ENCODE measurements around the gene UCKL1.

UCKL1 gene

DNA sequence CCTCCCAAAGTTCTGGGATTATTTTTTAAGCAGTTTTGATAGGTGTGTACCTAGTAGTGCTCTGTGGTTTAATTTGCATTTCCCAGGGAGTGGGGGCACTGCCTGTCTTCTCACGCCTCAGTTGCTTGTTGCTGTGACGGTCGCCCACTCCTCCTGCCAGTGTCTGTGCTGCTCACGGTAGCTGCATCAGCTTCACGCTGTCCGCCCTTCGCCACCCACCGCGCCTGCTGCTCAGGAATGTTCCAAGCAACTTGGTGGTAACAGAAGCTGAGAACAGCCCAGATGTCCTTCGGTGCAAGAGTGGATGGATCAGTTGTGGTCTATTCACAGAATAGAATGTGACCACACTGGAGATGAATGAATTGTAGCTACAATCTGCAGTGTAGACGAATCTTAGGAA is 38.4 kb downstream of the UCKL1 start:
- no peak for DNase-seq

DNA sequence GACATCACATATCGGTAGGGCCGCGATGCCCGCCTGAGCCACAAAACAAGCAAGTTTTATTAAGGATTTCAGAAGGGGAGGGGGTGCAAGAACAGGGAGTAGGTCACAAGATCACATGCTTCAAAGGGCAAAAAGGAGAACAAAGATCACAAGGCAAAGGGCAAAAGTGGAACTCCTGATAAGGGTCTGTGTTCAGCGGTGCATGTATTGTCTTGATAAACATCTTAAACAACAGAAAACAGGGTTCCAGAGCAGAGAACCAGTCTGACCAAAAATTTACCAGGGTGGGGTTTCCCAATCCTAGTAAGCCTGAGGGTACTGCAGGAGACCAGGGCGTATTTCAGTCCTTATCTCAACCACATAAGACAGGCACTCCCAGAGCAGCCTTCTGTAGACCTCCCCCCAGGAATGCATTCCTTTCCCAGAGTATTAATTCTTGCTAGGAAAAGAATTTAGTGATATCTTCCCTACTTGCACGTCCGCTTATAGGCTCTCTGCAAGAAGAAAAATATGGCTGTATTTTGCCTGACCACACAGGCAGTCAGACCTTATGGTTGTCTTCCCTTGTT is 39.8 kb downstream of the UCKL1 start:
- peak in 2 of 4 experiments; percentile 22 to 41 for DNase-seq

- DNase-seq, result no peak
Observed at GRCh38 chr20:63915471-63915870, 40.7 kb downstream of the UCKL1 start.

DNA sequence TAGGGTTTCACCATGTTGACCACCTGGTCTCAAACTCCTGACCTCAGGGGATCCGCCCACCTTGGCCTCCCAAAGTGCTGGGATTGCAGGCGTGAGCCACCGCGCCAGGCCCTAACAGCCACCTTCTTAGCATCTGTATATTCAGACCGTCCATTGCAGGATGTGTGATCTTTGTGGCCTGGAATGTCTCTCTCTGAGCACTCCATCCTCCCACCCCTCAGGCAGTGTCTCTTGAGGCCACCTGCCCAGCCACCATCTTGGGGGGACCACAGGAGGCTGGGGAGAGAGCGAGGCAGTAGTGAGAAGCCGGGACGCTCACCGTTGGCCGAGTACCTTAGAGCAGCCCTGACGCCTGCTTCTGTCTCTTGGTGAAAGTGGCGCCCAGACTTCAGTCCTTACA is 42.4 kb downstream of the UCKL1 start:
- DNase-seq, result no peak

GRCh38 chr20:63911176-63911575 is 45.0 kb downstream of the UCKL1 start:
- peak; percentile 58 to 78 (median 74) for DNase-seq

DNA sequence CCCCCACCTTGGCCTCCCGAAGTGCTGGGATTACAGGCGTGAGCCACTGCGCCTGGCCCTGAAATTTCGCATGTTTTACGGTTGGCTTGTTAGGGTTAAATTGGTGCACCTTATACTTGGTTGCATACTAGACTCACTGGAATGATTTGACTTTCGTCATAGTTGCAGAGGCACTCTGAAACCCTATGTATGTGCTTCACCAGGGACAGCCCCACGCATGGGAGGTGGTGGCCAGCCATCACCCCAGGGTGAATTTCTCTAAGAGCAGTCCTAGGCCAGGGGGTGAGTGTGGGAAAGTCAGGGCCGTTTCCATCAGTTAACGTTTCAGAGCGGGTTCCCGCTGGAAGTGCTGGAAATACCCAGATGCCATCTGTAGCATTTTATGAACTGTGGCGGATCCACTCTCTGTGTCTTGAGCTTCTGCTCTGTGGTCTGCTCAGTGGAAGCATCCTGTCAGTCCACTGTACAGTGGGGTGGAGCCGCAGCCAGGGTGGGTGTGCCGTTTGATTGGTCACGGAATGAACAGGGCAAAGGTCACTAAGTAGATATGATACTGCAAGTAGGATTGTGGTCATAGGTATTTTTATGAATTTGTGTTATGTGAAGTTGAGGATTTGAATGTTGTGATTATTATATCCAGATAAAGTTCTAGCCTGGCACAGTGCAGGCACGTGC is 48.1 kb downstream of the UCKL1 start:
- no peak for DNase-seq

DNA sequence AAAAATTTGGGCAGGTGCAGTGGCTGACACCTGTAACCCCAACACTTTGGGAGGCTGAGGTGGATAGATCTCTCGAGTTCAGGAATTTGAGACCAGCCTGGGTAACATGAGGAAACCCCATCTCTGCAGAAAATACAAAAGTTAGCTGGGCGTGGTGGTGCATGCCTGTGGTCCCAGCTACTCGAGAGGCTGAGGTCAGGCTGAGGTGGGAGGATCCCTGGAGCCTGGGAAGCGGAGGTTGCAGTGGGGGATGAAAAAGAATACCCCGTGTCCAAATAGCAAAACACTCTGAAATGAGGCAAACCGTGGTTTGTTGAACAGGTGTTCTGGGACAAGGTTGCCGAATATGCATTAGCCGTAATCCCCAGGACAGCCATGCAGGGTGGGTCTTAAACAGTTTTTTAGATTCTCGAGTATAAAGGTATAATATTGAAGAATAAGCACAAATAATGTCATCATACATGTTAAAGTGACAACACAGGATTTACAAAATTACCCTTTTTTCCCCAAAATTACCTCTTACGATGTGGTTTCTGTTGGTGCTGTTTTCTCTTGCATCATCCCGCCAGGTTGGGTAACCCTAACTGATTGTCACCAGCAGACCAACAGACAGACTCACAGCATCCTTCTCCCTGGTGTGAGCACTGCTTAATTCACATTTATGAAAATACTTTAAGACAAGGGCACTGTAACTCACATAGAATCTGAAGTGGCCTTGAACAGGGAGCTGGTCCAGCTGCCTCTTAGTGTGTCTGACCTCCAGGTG is 52.2 kb downstream of the UCKL1 start:
- DNase-seq, result peak in 2 of 4 experiments; percentile 27 to 30

DNA sequence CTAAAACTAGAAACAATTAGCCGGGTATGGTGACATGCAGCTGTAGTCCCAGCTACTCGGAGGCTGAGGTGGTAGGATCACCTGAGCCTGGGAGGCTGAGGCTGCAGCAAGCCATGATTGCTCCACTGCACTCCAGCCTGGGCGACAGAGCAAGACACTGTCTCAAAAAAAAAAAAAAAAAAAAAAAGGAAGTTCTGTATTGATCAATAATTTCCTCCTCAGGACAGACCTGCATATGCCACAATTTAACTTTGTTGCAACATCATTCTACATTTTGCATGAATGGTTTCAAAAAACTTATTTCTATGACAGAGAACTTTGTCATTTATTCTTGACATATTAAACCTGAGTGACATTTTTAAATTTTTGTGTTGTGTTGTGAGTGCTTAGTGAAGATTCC is 55.8 kb downstream of the UCKL1 start:
- peak; percentile 29 to 75 (median 70) for DNase-seq

DNA sequence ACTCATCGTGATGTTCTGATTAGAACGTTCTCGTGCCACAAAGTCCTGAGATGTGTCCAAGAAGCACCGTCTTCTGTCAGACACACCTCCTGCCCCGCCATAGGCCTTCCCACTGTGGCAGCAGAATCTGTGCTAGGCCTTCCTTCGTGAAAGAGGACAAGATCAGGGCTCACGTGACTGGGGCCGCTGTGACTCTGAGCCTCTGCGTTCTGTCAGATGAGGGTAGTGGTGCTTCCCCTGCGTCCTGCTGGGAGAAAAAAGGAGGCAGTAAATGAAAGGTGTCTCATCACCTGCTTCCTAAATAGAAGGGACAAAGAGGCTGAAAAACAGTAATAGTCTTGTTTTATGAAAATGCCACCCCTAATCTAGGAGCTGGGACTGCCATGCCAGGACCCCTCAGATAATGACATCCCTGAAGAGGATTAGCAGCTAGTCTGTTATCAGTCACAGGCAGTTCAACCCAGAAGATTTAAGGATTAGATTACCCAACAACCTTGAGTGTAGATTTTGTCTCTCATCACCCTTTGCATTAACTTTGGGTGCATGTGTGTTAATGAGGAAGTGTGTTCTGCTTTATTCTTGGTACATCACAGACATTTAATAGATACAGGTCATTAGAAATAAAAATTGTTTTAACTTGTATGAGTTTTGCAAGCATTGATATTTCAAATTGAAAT is 57.2 kb downstream of the UCKL1 start:
- DNase-seq, result peak in 3 of 4 experiments; percentile 48 to 75 (median 67)

DNA sequence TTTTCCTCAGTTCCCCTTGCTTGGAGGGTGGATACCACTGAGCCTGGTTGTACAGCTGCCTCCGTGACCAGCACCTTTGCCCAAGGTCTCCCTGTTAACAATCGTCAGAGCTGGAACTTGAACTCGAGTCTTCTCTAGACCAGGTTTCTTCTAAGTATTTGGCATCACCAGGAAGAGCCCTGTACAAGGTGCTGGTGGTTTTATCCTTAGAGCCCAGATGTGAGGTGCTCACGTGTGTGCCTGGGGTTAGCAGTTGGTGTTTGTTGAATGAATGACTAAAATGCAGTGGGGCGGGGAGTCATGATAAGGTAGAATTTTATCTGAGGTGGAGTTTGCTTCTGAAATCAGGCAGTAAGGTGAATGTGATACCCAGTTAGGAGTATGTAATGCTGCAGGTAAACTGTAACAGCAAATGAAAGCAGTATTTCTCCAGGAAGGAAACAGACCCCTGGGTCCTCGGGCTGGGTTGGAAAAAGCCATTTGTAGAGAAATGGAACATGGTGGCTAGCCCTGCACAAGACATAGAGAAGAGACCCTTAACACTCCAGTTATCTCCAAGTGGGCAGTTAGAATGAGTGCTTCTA is 58.1 kb downstream of the UCKL1 start:
- no peak for DNase-seq

GRCh38 chr20:63896264-63897105 is 59.7 kb downstream of the UCKL1 start:
- peak; percentile 84 to 93 (median 89) for DNase-seq

- peak in 1 of 4 experiments; percentile 21 for DNase-seq
Observed at GRCh38 chr20:63895952-63896263, 60.3 kb downstream of the UCKL1 start.

GRCh38 chr20:63895202-63895951 is 60.8 kb downstream of the UCKL1 start:
- DNase-seq, result peak in 1 of 4 experiments; percentile 43

DNA sequence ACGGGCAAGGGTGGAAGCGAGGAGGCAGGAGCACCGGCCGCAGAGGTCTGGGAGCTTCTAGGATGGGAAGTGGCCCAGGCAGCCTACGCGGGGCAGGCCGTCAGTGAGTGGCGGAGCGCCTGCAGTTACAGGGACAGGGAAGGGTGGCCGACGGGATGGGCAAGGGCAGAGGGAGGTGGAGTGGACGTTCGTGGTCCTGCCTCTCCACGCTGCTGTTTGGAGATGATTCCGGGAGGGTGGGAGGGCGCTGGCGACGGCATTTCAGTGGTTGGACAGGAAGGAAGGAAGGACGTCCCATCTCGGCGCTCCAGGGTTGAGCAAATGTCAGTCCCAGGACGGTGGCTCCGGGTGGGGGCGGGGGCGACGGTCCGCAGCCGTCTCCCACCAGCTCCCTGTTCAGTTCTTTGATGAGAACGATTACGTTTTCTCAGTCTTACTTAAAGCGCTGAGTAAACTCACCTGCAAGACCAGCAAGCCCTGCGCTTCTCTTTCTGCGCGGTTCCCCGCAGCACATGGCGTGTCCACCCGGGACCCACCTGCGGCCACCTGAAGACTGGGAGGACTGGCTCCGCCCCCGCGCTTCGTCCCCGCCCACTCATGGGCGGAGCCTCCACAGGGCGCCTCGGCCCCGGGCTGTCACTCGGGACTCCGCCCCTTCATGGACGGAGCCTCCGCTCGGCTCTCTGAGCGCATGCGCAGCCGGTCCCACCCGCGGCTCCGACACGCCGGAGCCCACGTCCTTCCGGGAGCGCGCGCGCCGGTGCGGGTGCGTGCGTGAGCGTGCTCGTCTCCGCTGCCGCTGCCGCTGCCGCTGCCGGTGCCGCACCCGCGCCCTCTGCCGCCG is 61.6 kb downstream of the UCKL1 start, which contains the start of gene DNAJC5:
Gene DNAJC5 (plus strand): TSS at position 769 of the 844 bp plus-strand sequence. CDS start 33,220 bp downstream, outside the sequence.
- DNase-seq, result peak; percentile 98 to 99 (median 98)

GRCh38 chr20:63893999-63894357 is 62.2 kb downstream of the UCKL1 start:
- no peak for DNase-seq

DNA sequence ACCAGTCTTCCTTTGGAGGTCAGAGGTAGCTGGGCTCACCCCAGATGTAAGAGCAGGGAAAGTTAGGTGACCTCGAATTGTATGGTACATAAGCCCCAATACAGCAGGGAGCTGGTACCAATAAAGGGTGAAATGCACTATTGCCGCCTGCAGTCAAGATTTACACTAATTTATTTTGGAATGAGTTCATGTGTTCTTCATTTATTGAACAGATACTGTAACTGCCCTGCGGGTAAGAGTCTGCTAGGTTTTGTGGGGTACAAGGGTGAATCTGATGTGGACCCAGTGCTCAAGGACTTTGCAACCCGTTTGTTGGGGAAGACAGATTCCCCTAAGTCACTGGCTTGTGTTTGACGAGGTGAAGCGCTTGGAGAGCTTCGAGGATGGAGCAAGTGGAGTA is 63.8 kb downstream of the UCKL1 start:
- no peak for DNase-seq

DNA sequence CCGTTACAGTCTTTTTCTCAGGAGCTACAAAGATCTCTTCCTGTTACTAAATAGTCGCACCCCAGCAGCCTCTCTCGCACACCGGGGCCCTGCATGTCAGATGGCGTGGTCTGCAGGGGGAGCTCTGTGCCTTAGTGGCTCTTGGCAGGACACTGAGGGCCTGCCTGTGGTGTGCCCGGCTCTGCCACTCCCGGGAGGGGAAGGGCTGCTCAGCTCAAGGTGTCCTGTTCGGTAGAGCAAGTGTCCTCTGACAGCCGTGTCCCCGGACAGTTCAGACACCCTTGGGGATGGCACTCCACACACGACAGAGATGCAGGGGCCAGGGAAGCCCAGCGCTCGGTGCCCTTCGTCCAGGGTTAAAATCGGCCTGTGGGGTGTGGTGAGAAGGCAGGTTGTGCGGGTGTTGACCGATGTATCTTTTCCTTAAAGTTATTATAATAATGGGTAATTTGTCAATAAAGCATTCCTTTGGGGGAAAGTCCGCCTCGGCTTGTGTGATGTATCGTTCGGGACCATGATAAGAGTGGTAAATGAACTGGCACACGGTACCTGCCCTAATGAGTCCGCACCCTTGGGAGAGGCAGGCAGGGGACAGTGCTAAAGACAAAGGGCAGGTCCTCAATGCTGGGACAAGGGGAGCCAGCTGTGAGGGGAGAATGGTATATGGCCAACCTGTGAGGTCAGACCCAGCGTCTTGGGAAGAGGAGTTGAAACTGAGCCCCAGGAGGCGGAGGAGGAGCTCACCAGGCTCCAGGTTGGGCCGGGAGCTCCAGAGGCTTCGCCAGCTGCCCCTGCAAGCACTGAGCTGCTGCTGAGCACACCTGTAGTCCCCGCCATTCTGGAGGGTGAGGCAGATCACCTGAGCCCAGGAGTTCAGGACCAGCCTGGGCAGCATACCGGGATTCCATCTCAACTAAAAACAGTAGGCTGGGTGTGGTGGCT is 64.9 kb downstream of the UCKL1 start:
- peak in 1 of 4 experiments; percentile 18 for DNase-seq

- DNase-seq, result no peak
Observed at GRCh38 chr20:63890616-63891015, 65.6 kb downstream of the UCKL1 start.

DNA sequence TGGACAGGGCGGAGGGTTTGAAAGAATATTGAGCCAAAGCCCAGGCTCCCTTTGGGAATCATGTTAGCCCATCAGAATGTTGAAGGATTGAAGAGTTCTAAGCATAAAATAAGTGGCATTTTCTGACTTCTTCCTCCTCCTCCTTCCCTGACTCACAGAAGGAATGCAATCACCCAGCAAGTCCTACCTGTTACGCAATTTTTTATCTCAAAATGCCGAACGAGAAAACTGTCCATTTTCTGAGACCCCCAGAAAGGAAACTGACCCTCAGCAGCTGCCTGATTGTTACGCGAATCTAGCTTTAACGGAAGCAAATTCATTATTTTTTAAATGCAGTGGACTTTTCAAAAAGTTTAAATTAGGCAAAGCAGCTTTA is 66.0 kb downstream of the UCKL1 start:
- DNase-seq, result peak in 2 of 4 experiments; percentile 22 to 39

Data from suppressor macrophage (primary cell).